HG02763 (cell line): ENCODE results near the gene CHST12.

ENCODE experiments used
- ATAC-seq: cut with Tn5 transposase; IDR thresholded peaks from one replicate; pipeline ENCODE4 v1.9.1; 2021; ENCODE audit warnings: mild to moderate bottlenecking, moderate library complexity; ENCODE audit not compliant: unreplicated experiment

The CHST12 gene

GRCh38 chr7:2433713-2434550 lies 30.5 kb downstream of the CHST12 start:
- ATAC-seq = no peak

- ATAC-seq = no peak
These were observed 31.7 kb downstream of the CHST12 start for GRCh38 chr7:2435146-2435545.

GRCh38 chr7:2436341-2437104 lies 33.1 kb downstream of the CHST12 start:
- no peak for ATAC-seq

- no peak for ATAC-seq
These were observed 33.7 kb downstream of the CHST12 start for GRCh38 chr7:2437136-2437535.

GRCh38 chr7:2437537-2438148 lies 34.2 kb downstream of the CHST12 start:
- ATAC-seq = no peak

GRCh38 chr7:2438186-2438585 lies 34.8 kb downstream of the CHST12 start:
- ATAC-seq = no peak

- ATAC-seq = no peak
These were observed 35.4 kb downstream of the CHST12 start for GRCh38 chr7:2438775-2439174.

- ATAC-seq = no peak
These were observed 37.3 kb downstream of the CHST12 start for GRCh38 chr7:2440608-2441245.

- ATAC-seq = no peak
These were observed 38.1 kb downstream of the CHST12 start for GRCh38 chr7:2441430-2442058.

- no peak for ATAC-seq
These were observed 40.1 kb downstream of the CHST12 start for GRCh38 chr7:2443491-2443890.

- no peak for ATAC-seq
These were observed 41.1 kb downstream of the CHST12 start for GRCh38 chr7:2444476-2444875.

- no peak for ATAC-seq
These were observed 41.6 kb downstream of the CHST12 start for GRCh38 chr7:2445047-2445446.

GRCh38 chr7:2445898-2446555 lies 42.6 kb downstream of the CHST12 start:
- no peak for ATAC-seq

GRCh38 chr7:2446676-2447075 lies 43.3 kb downstream of the CHST12 start:
- ATAC-seq = no peak

GRCh38 chr7:2450198-2451107 lies 47.0 kb downstream of the CHST12 start:
- no peak for ATAC-seq

- ATAC-seq = peak; percentile 64
These were observed 48.0 kb downstream of the CHST12 start for GRCh38 chr7:2451171-2452073.

- no peak for ATAC-seq
These were observed 48.7 kb downstream of the CHST12 start for GRCh38 chr7:2452074-2452507.

GRCh38 chr7:2452643-2453270 lies 49.3 kb downstream of the CHST12 start:
- no peak for ATAC-seq
